Posterior cingulate gyrus (tissue), 11 donors: ENCODE measurements around the gene ITFG2.

ENCODE experiments used
- DNase-seq, 10 donors: peaks; one replicate each; pipeline versions ENCODE4 v3.0.0 to v3.0.0-alpha.2; 2020 to 2021; ENCODE audit warnings: mixed read lengths in 3 of 10
- intact Hi-C: fragments of 100-400 bp; cut with DNase I; formaldehyde crosslinking; loops from one replicate; pipeline ENCODE4 v1.15.1; 2023

ITFG2 gene

GRCh38 chr12:2826036-2826435 is 13.6 kb downstream of the ITFG2 start:
- intact Hi-C loops, result no loop called here
- DNase-seq, result peak in 1 of 10 donors; percentile 6

- intact Hi-C loops, result no loop called here
- DNase-seq, result peak in 1 of 10 donors; percentile 37
Observed at GRCh38 chr12:2826721-2827515, 14.4 kb downstream of the ITFG2 start.

GRCh38 chr12:2829275-2829674 is 16.8 kb downstream of the ITFG2 start:
- intact Hi-C loops, result no loop called here
- no peak for DNase-seq

GRCh38 chr12:2832550-2833127 is 20.2 kb downstream of the ITFG2 start:
- intact Hi-C loops, result no loop called here
- DNase-seq, result peak in 1 of 10 donors; percentile 57

GRCh38 chr12:2833327-2833726 is 20.9 kb downstream of the ITFG2 start:
- intact Hi-C loops, result no loop called here
- DNase-seq, result peak in 1 of 10 donors; percentile 51

- intact Hi-C loops, result no loop called here
- DNase-seq, result peak in 1 of 10 donors; percentile 59
Observed at GRCh38 chr12:2833810-2834209, 21.3 kb downstream of the ITFG2 start.

- DNase-seq, result peak; percentile 48 to 95 (median 71)
- intact Hi-C loops, result no loop called here
Observed at GRCh38 chr12:2834581-2835491, 22.4 kb downstream of the ITFG2 start, which contains the start of gene NRIP2. TSS of gene NRIP2 (minus strand) at chr12:2835035. CDS start at chr12:2834983, 52 bp downstream.

GRCh38 chr12:2835691-2836403 is 23.4 kb downstream of the ITFG2 start:
- intact Hi-C loops, result no loop called here

GRCh38 chr12:2836574-2836973 is 24.1 kb downstream of the ITFG2 start:
- intact Hi-C loops, result no loop called here
- no peak for DNase-seq

More at GRCh38 chr12:2835691-2836403, 23.4 kb downstream of the ITFG2 start:
- DNase-seq, result peak in 1 of 10 donors; percentile 4

GRCh38 chr12:2841056-2841650 is 28.7 kb downstream of the ITFG2 start:
- peak in 1 of 10 donors; percentile 17 for DNase-seq
- intact Hi-C loops, result no loop called here

GRCh38 chr12:2842948-2843347 is 30.5 kb downstream of the ITFG2 start:
- peak in 1 of 10 donors; percentile 54 for DNase-seq
- intact Hi-C loops, result no loop called here

- intact Hi-C loops, result loop anchor here (5.0 kb wide), 1 partner anchor 193 kb away; no protein-coding TSS in a partner anchor
- peak in 2 of 10 donors; percentile 14 to 29 for DNase-seq
Observed at GRCh38 chr12:2844786-2845185, 32.3 kb downstream of the ITFG2 start.

GRCh38 chr12:2845280-2845679 is 32.8 kb downstream of the ITFG2 start:
- DNase-seq, result peak in 2 of 10 donors; percentile 32 to 77
- intact Hi-C loops, result loop anchor here (5.0 kb wide), 1 partner anchor 192 kb away; no protein-coding TSS in a partner anchor

GRCh38 chr12:2851931-2852330 is 39.5 kb downstream of the ITFG2 start:
- intact Hi-C loops, result no loop called here
- DNase-seq, result no peak

- intact Hi-C loops, result loop anchor here (1.0 kb wide), 1 partner anchor 91 kb away; no protein-coding TSS in a partner anchor
- peak; percentile 67 to 97 (median 86) for DNase-seq
Observed at GRCh38 chr12:2853626-2854025, 41.2 kb downstream of the ITFG2 start.

- peak in 2 of 10 donors; percentile 52 to 59 for DNase-seq
- intact Hi-C loops, result no loop called here
Observed at GRCh38 chr12:2854669-2855453, 42.4 kb downstream of the ITFG2 start.

- peak in 2 of 10 donors; percentile 9 to 27 for DNase-seq
- intact Hi-C loops, result no loop called here
Observed at GRCh38 chr12:2855546-2855945, 43.1 kb downstream of the ITFG2 start.

GRCh38 chr12:2856051-2856450 is 43.6 kb downstream of the ITFG2 start:
- DNase-seq, result peak in 1 of 10 donors; percentile 0
- intact Hi-C loops, result no loop called here

GRCh38 chr12:2857021-2857431 is 44.6 kb downstream of the ITFG2 start, which contains the start of gene TEX52:
TSS of gene TEX52 (minus strand) at chr12:2857039. CDS start at chr12:2857026, 13 bp downstream.
- intact Hi-C loops, result no loop called here
- peak in 2 of 10 donors; percentile 24 to 32 for DNase-seq
